ENCODE results near the gene PRCC. TPM values are rescaled to one million over a fixed set of nuclear protein-coding genes. Genes with fewer than 3 reads are reported as not detected.

Gene PRCC
- total and polyA plus RNA-seq, 2 of the 4 experiments (the other 2 are of a cell fraction) = 10.6 to 59.6 TPM

- TF ChIP-seq CHD1 (IDR thresholded peaks at IDR 0.05; ENCODE audit: low read depth, low read length) = no peak
These were observed 38.6 kb downstream of the PRCC start (continued) for GRCh38 chr1:156805766-156806511.

- DNase-seq (no peak), ATAC-seq (ENCODE audit: low read depth) (no peak)
- Histone ChIP-seq H2BK20ac (ENCODE audit: low read depth, low read length) (no peak overlapping the region), H3K4me2 (ENCODE audit: low read depth, low read length) (no peak overlapping the region), H3K36me3 (ENCODE audit: control insufficient read depth, insufficient read depth, low read length) (peaks cover 4% of the 10 kb centered on the region; the same call in 1 of the 2 replicates), H3K4me3 (ENCODE audit: insufficient read depth, low read depth, low read length) (no peak overlapping the region), H4K91ac (ENCODE audit: insufficient read depth, low read depth, low read length) (no peak overlapping the region), H2BK5ac (ENCODE audit: low read depth, low read length, poor library complexity, severe bottlenecking) (no peak overlapping the region), H3K14ac (replicated peaks; ENCODE audit: low read depth, low read length) (no peak overlapping the region), H3K4me1 (ENCODE audit: control insufficient read depth, insufficient read depth, low read length) (peaks cover 5% of the 10 kb centered on the region; the same call in 1 of the 2 replicates), H3K79me1 (ENCODE audit: low read depth in 1 of 2, low read length in 2 of 2) (no peaks in the 10 kb centered on the region), H3K9me1 (ENCODE audit: insufficient read depth, low read length) (peaks cover 6% of the 10 kb centered on the region; the same call in 1 of the 2 replicates), H3K18ac (ENCODE audit: low read depth, low read length) (no peak overlapping the region), H2BK120ac (ENCODE audit: low read depth, low read length) (no peak overlapping the region), H4K20me1 (ENCODE audit: insufficient read depth, low read length) (peaks cover 14% of the 10 kb centered on the region; the same call in 1 of the 2 replicates), H3K23ac (ENCODE audit: low read depth, low read length) (no peak overlapping the region), H2BK15ac (ENCODE audit: low read depth, low read length) (no peak overlapping the region), H3K9ac (ENCODE audit: low read depth, low read length) (no peak overlapping the region), H2AK9ac (replicated peaks; ENCODE audit: low read depth, low read length, poor library complexity) (no peak overlapping the region), H3K9me3 (ENCODE audit: control insufficient read depth, insufficient read depth, low read length) (no peaks in the 10 kb centered on the region), H3K27ac (ENCODE audit: insufficient read depth, low read length) (no peak overlapping the region), H2AFZ (replicated peaks; ENCODE audit: low read length, poor library complexity) (no peak overlapping the region), H3K27me3 (ENCODE audit: control insufficient read depth, insufficient read depth, low read length) (peaks cover 31% of the 10 kb centered on the region; the same call in 1 of the 2 replicates), H3K56ac (ENCODE audit: extremely low read depth, insufficient read depth, low read length) (no peak overlapping the region), H2AK5ac (ENCODE audit: low read depth, low read length) (no peak overlapping the region), H3K4ac (ENCODE audit: low read depth, low read length) (no peak overlapping the region), H4K5ac (ENCODE audit: low read depth, low read length) (no peak overlapping the region), H4K8ac (ENCODE audit: low read depth in 2 of 2, low read length in 2 of 2) (no peak overlapping the region)
- in situ Hi-C loops (cut with MboI; ENCODE audit: low sequenced_read_pairs) = no loop called here
- intact Hi-C loops (cut with micrococcal nuclease) = no loop called here
- 76% methylated on average over 3 of the region's 7 CpGs; no CpG with 5 or more reads in 1 of the 2 experiments for WGBS, 2 experiments (ENCODE audit: extremely low coverage in 2 of 2, insufficient read length in 1 of 2)
- no TSS peak for BruUV-seq (replicated peaks)
- ChIA-PET POLR2A (ENCODE audit: unreplicated experiment) (no interaction called here), CTCF (interaction anchor here (0.5 kb wide), 1 partner anchor 23 kb away, joined by 3 read pairs; no protein-coding TSS in a partner anchor)
- dilution Hi-C loops (cut with HindIII; ENCODE audit: low sequenced_read_pairs, unreplicated experiment) = no loop called here
- TF ChIP-seq, protein P1, sequence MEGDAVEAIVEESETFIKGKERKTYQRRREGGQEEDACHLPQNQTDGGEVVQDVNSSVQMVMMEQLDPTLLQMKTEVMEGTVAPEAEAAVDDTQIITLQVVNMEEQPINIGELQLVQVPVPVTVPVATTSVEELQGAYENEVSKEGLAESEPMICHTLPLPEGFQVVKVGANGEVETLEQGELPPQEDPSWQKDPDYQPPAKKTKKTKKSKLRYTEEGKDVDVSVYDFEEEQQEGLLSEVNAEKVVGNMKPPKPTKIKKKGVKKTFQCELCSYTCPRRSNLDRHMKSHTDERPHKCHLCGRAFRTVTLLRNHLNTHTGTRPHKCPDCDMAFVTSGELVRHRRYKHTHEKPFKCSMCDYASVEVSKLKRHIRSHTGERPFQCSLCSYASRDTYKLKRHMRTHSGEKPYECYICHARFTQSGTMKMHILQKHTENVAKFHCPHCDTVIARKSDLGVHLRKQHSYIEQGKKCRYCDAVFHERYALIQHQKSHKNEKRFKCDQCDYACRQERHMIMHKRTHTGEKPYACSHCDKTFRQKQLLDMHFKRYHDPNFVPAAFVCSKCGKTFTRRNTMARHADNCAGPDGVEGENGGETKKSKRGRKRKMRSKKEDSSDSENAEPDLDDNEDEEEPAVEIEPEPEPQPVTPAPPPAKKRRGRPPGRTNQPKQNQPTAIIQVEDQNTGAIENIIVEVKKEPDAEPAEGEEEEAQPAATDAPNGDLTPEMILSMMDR (conservative IDR thresholded peaks at IDR 0.05; ENCODE audit: low read depth, low read length) = no peak
- no peak for TF ChIP-seq RFX5 (IDR thresholded peaks at IDR 0.05; ENCODE audit: low read depth, low read length)
- no peak for TF ChIP-seq CHD1 (IDR thresholded peaks at IDR 0.05; ENCODE audit: low read depth, low read length)
- TF ChIP-seq MXI1 (IDR thresholded peaks at IDR 0.05; ENCODE audit: borderline replicate concordance, low read depth, low read length) = no peak
- no peak for TF ChIP-seq FOS (IDR thresholded peaks at IDR 0.05; ENCODE audit: low read depth, low read length)
- TF ChIP-seq BHLHE40 (IDR thresholded peaks at IDR 0.05; ENCODE audit: low read depth, low read length) = no peak
- no peak for TF ChIP-seq RAD21 (IDR thresholded peaks at IDR 0.05; ENCODE audit: low read length)
- TF ChIP-seq POLR2A (IDR thresholded peaks at IDR 0.05; ENCODE audit: low read depth, low read length) = no peak
- no peak for TF ChIP-seq CEBPB (IDR thresholded peaks at IDR 0.05; ENCODE audit: low read depth, low read length)
- no peak for TF ChIP-seq RCOR1 (IDR thresholded peaks at IDR 0.05; ENCODE audit: insufficient replicate concordance, low read length)
- TF ChIP-seq, protein P2, sequence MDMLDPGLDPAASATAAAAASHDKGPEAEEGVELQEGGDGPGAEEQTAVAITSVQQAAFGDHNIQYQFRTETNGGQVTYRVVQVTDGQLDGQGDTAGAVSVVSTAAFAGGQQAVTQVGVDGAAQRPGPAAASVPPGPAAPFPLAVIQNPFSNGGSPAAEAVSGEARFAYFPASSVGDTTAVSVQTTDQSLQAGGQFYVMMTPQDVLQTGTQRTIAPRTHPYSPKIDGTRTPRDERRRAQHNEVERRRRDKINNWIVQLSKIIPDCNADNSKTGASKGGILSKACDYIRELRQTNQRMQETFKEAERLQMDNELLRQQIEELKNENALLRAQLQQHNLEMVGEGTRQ (IDR thresholded peaks at IDR 0.05; ENCODE audit: low read depth, low read length) = no peak
- no peak for TF ChIP-seq MAFK (IDR thresholded peaks at IDR 0.05; ENCODE audit: low read depth, low read length)
These were observed 39.4 kb downstream of the PRCC start for GRCh38 chr1:156806512-156807440.

All from IMR-90 (cell line).